Testis (tissue), 5 donors: ENCODE measurements around the gene MYBPC3. TPM values are rescaled to one million over a fixed set of nuclear protein-coding genes. Genes with fewer than 3 reads are reported as not detected.

Experiments
- DNase-seq: peaks from one replicate; pipeline ENCODE4 v3.0.0-alpha.2; 2019
- H3K27ac ChIP-seq, 2 donors: fragments of 200-600 bp; sonication (generic); one replicate each; pipeline ENCODE4 v1.5.1; 2019
- H3K27me3 ChIP-seq: fragments of 200-600 bp; sonication (generic); one replicate; pipeline ENCODE4 v1.5.1; 2019
- H3K36me3 ChIP-seq: fragments of 200-600 bp; sonication (generic); one replicate; pipeline ENCODE4 v1.5.1; 2017; ENCODE audit warnings: low read depth; ENCODE audit errors: missing control alignments
- H3K4me1 ChIP-seq: fragments of 200-600 bp; sonication (generic); one replicate; pipeline ENCODE4 v1.5.1; 2019
- H3K4me3 ChIP-seq, 2 donors: fragments of 200-600 bp; sonication (generic); one replicate each; pipeline ENCODE4 v1.5.1; 2017 to 2019
- H3K9me3 ChIP-seq: fragments of 200-600 bp; sonication (generic); one replicate; pipeline ENCODE4 v1.5.1; 2017
- POLR2A ChIP-seq: fragments of 450-650 bp; IDR thresholded peaks from one replicate; pipeline ENCODE4 v1.6.1; 2017; ENCODE audit warnings: antibody characterized with exemption, mild to moderate bottlenecking, moderate library complexity
- WGBS, 2 donors: methylation state at CpG; one replicate each; pipeline ENCODE4 v1.1.5; 2018; 5-methylcytosine and 5-hydroxymethylcytosine counted together
- intact Hi-C: fragments of 100-400 bp; cut with DNase I; formaldehyde crosslinking; loops from one replicate; pipeline ENCODE4 v1.15.1; 2023; ENCODE audit warnings: low total_unique reads
- long read RNA-seq, 2 donors: transcript quantifications; one replicate each; lab custom pipeline, GENCODE V29; 2026
- polyA plus RNA-seq: library from polyadenylated mRNA; stranded (reverse); fragments of 350-450 nt; fragmentation: Illumina TruSeq; extraction: RNeasy Lipid Tissue Mini Kit (QIAGEN cat#74804); gene quantifications from one replicate; pipeline ENCODE4 v1.2.3, GENCODE V29; 2014; ENCODE audit warnings: low read depth, low replicate concordance; ENCODE audit not compliant: insufficient read depth
- total RNA-seq, 2 donors: library from RNA; depleted of rRNA; stranded (reverse); fragments of >200 nt; gene quantifications; one replicate each; pipeline ENCODE4 v1.2.3, GENCODE V29; 2016
- TF ChIP-seq, protein P1 (sequence below), 3 experiments: fragments of 450-650 bp in 2 of 3; fragments of 200-600 bp in 1 of 3; sonication (generic) in 1 of 3; IDR thresholded peaks; one replicate each; pipeline ENCODE4 v1.5.1; 2016 to 2019; ENCODE audit warnings: antibody characterized with exemption in 3 of 3, mild to moderate bottlenecking in 2 of 3, moderate library complexity in 1 of 3

Gene MYBPC3
- under 1 TPM; 0.68 to 0.79 TPM for total RNA-seq
- 1.7 TPM for polyA plus RNA-seq
- long read RNA-seq, donor 1, result 0 reads
- long read RNA-seq, donor 2, result 0 reads

DNA sequence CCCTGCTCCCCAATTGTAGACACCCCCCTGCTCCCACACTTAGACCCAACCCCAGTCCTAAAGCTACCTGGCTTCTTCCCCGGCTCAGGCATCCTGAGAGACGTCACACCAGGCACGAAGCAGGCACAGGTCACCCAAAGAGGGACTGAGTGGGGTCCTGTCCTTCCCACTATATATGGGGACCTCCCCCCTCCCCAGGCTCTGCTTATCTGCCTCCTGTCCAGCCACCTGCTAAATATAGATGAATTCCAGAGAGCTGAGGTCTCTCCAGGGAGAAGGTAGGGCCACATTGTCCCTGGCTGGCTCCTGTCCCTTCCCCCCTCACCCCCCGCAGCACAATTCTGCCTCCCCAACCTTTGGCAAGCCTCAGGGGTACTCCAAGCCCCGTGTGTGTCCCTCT is at the start of gene MYBPC3:
Gene MYBPC3 (minus strand): TSS at position 147 of the 400 bp plus-strand sequence. CDS start 55 bp downstream, at position 92.
- H3K4me1 ChIP-seq, result peaks cover 6% of the 10 kb centered on the region
- H3K4me3 ChIP-seq, result no peak within 1 kb of the TSS
- H3K27ac ChIP-seq, result no peak within 1 kb of the TSS
- H3K9me3 ChIP-seq, result no peaks in the 10 kb centered on the region
- TF ChIP-seq, protein P1, sequence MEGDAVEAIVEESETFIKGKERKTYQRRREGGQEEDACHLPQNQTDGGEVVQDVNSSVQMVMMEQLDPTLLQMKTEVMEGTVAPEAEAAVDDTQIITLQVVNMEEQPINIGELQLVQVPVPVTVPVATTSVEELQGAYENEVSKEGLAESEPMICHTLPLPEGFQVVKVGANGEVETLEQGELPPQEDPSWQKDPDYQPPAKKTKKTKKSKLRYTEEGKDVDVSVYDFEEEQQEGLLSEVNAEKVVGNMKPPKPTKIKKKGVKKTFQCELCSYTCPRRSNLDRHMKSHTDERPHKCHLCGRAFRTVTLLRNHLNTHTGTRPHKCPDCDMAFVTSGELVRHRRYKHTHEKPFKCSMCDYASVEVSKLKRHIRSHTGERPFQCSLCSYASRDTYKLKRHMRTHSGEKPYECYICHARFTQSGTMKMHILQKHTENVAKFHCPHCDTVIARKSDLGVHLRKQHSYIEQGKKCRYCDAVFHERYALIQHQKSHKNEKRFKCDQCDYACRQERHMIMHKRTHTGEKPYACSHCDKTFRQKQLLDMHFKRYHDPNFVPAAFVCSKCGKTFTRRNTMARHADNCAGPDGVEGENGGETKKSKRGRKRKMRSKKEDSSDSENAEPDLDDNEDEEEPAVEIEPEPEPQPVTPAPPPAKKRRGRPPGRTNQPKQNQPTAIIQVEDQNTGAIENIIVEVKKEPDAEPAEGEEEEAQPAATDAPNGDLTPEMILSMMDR (IDR thresholded peaks at IDR 0.05), result no peak
- TF ChIP-seq POLR2A, result no peak
- WGBS, 2 donors, result 59 to 72% methylated on average over 5 of the region's 5 CpGs
- intact Hi-C loops, result loop anchor here (10.0 kb wide), 2 partner anchors 188 to 458 kb away; no protein-coding TSS in a partner anchor
- no peaks in the 10 kb centered on the region for H3K27me3 ChIP-seq
- no peak for DNase-seq
- H3K36me3 ChIP-seq, result no peaks in the 10 kb centered on the region

GRCh38 chr11:47400768-47401279 is 48.3 kb upstream of the MYBPC3 start:
- intact Hi-C loops, result no loop called here
- no peaks in the 10 kb centered on the region for H3K27me3 ChIP-seq
- TF ChIP-seq, protein P1 (IDR thresholded peaks at IDR 0.05), result no peak
- TF ChIP-seq POLR2A, result no peak
- 8 to 11% methylated on average over 8 of the region's 8 CpGs for WGBS, 2 donors
- H3K9me3 ChIP-seq, result no peaks in the 10 kb centered on the region
- no peaks in the 10 kb centered on the region for H3K36me3 ChIP-seq
- H3K4me3 ChIP-seq, result peak overlapping the region in 1 of 2 donors; percentile 60
- DNase-seq, result no peak
- H3K4me1 ChIP-seq, result peaks cover 14% of the 10 kb centered on the region
- peak overlapping the region; percentile 56 to 80 for H3K27ac ChIP-seq

GRCh38 chr11:47399860-47400767 is 47.6 kb upstream of the MYBPC3 start:
- Histone ChIP-seq H3K27ac (peak overlapping the region; percentile 56 to 80), H3K9me3 (no peaks in the 10 kb centered on the region), H3K36me3 (no peaks in the 10 kb centered on the region), H3K4me1 (peaks cover 14% of the 10 kb centered on the region), H3K4me3 (peak overlapping the region; percentile 55 to 60), H3K27me3 (no peaks in the 10 kb centered on the region)
- intact Hi-C loops, result no loop called here
- no peak for DNase-seq
- TF ChIP-seq POLR2A, result no peak
- 4 to 6% methylated on average over 20 to 42 of the region's 47 CpGs for WGBS, 2 donors

DNA sequence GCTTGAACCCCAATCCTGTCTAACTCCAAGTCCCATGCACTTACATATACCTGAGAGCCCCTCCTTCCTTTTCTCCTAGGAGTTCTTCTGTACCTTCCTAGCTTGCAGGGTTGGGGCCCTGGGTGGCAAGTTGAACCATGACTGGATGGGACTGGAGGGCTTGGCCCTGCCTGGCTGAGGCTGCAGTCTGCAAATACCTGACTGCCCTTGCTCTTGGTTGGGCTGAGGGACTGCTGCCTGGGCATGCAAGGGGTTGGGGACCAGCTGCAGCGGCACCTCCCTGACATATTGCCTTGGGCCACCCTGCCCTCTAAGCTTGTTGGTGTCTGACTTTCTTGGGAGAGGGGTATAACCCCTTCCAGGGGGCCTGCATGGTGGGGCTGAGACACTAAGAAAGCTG is 46.0 kb upstream of the MYBPC3 start:
- Histone ChIP-seq H3K27me3 (no peaks in the 10 kb centered on the region), H3K27ac (no peak overlapping the region), H3K36me3 (no peaks in the 10 kb centered on the region), H3K4me1 (peaks cover 14% of the 10 kb centered on the region), H3K4me3 (no peak overlapping the region), H3K9me3 (no peaks in the 10 kb centered on the region)
- intact Hi-C loops, result no loop called here
- TF ChIP-seq, protein P1 (IDR thresholded peaks at IDR 0.05), result no peak
- TF ChIP-seq POLR2A, result no peak
- no peak for DNase-seq
- 100% methylated on average over 1 of the region's 1 CpG; no CpG with 5 or more reads in 1 of the 2 donors for WGBS, 2 donors

DNA sequence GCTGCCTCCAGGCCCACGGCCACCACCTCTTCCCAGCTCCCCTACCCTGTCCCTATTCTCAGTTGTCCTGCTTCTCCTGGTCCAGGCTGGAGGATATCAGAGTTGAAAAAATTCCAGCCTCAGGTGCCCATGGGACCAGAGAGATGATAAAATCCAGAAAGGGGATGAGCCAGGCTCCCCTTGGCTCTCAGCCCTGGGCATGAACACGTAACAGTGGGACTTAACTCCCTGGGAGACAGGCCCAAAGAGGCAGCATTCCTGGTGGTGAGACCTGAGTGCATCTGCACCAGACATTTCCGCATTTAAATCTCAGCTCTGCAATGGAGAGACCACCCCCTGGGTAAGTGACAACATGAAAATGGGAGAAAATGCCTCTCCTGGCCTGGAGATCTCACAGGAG is 45.5 kb upstream of the MYBPC3 start:
- WGBS, 2 donors, result 64 to 65% methylated on average over 3 of the region's 3 CpGs
- intact Hi-C loops, result no loop called here

More for the DNA sequence above, 45.5 kb upstream of the MYBPC3 start:
- no peak overlapping the region for H3K4me3 ChIP-seq
- peaks cover 14% of the 10 kb centered on the region for H3K4me1 ChIP-seq
- no peaks in the 10 kb centered on the region for H3K27me3 ChIP-seq
- TF ChIP-seq, protein P1 (IDR thresholded peaks at IDR 0.05), result no peak
- no peak for TF ChIP-seq POLR2A
- H3K9me3 ChIP-seq, result no peaks in the 10 kb centered on the region
- no peak for DNase-seq
- no peak overlapping the region for H3K27ac ChIP-seq
- no peaks in the 10 kb centered on the region for H3K36me3 ChIP-seq
